Measurements from ENCODE around the gene POC1A. TPM values are rescaled to one million over a fixed set of nuclear protein-coding genes. Genes with fewer than 3 reads are reported as not detected.

POC1A gene
- total and polyA plus RNA-seq, 2 of the 8 experiments (the other 6 are each of a cell fraction or from before 2014, with no cell fraction given) = 35.7 to 39.2 TPM

DNA sequence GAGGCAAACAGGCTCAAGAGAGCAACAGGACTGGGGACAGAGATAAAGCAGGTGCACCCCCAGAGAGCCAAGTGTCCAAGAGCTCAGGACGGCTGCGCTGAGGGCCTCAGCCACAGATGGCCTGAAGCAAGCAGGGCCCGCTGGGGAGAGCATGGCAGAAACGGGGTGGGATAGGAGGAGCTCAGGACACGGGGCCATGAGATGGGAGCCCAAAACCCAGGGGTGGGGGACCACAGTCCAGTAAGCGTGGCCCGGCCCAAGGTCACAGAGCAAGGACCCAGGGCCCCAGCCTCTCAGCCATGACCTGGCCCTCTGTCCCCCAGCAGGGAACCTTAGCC is 107.4 kb downstream of the POC1A start:
- Histone ChIP-seq H3K4ac (replicated peaks; ENCODE audit: insufficient read length, low read depth, low read length) (no peak overlapping the region), H2BK5ac (ENCODE audit: low read depth, low read length) (no peak overlapping the region; the same call in 1 of the 2 replicates), H3K14ac (ENCODE audit: insufficient read length) (no peak overlapping the region), H4K8ac (ENCODE audit: extremely low read depth, insufficient read depth, low read length) (peak overlapping the region; percentile 57; the same call in 1 of the 2 replicates), H3K23ac (ENCODE audit: insufficient read length) (no peak overlapping the region), H3K4me1 (replicated peaks in 1 of 4; ENCODE audit: control insufficient read depth in 3 of 4, insufficient read depth in 4 of 4, low read length in 3 of 4) (peaks cover 0 to 8% (median 3%) of the 10 kb centered on the region in 4 experiments; a peak in 5 of 7 replicates), H3K79me1 (ENCODE audit: low read depth, low read length) (no peaks in the 10 kb centered on the region), H3K56ac (replicated peaks; ENCODE audit: insufficient read length, low read depth, low read length) (no peak overlapping the region), H3K79me2 (ENCODE audit: control insufficient read depth in 1 of 2, insufficient read depth in 2 of 2, low read length in 2 of 2) (no peaks in the 10 kb centered on the region), H2BK20ac (ENCODE audit: low read length) (peak overlapping the region; percentile 72; the same call in 1 of the 2 replicates), H2AK5ac (ENCODE audit: low read depth, low read length) (no peak overlapping the region), H3K23me2 (ENCODE audit: low read depth, low read length) (no peaks in the 10 kb centered on the region), H3K27me3 (replicated peaks in 1 of 4; ENCODE audit: control insufficient read depth in 3 of 4, extremely low read depth in 1 of 4, insufficient read depth in 3 of 4, low read length in 3 of 4) (no peaks in the 10 kb centered on the region), H2BK120ac (replicated peaks; ENCODE audit: low read depth, low read length) (no peak overlapping the region), H2BK15ac (ENCODE audit: low read length) (no peak overlapping the region), H3K4me3 (ENCODE audit: extremely low read depth in 1 of 4, insufficient read depth in 2 of 4, low read depth in 3 of 4, low read length in 4 of 4) (no peak overlapping the region), H3K9me3 (ENCODE audit: insufficient read depth in 2 of 2, low read depth in 1 of 2, low read length in 1 of 2) (no peaks in the 10 kb centered on the region), H3K9ac (replicated peaks in 1 of 4; ENCODE audit: extremely low read depth in 1 of 4, low read depth in 3 of 4, low read length in 3 of 4) (no peak overlapping the region), H4K20me1 (replicated peaks in 1 of 2; ENCODE audit: control insufficient read depth in 1 of 2, insufficient read depth in 2 of 2, low read length in 2 of 2) (no peaks in the 10 kb centered on the region), H4K5ac (ENCODE audit: insufficient read length, low read depth, low read length) (no peak overlapping the region), H3K27ac (ENCODE audit: low read depth, low read length) (no peak overlapping the region), H3K18ac (ENCODE audit: extremely low read depth, low read length) (no peak overlapping the region), H2BK12ac (ENCODE audit: low read depth, low read length) (no peak overlapping the region), H4K91ac (replicated peaks; ENCODE audit: insufficient read length, low read length) (no peak overlapping the region), H2AFZ (ENCODE audit: low read length) (no peak overlapping the region), H3K36me3 (ENCODE audit: control insufficient read depth in 2 of 4, insufficient read depth in 4 of 4, low read length in 3 of 4) (peaks cover 0 to 11% (median 8%) of the 10 kb centered on the region in 4 experiments; a peak in 4 of 8 replicates), H3K4me2 (ENCODE audit: insufficient read depth in 1 of 2, low read depth in 2 of 2, low read length in 2 of 2) (no peak overlapping the region)
- no peak for FAIRE-seq
- WGBS, 2 experiments (ENCODE audit: extremely low coverage in 1 of 2, insufficient coverage in 1 of 2, insufficient read length in 1 of 2, insufficient replicate concordance in 2 of 2, low coverage in 1 of 2, low lambda C conversion rate in 2 of 2, missing lambda C conversion rate in 1 of 2) = 96% methylated on average over 7 of the region's 7 CpGs; no CpG with 5 or more reads in 1 of the 2 experiments
- DNase-seq (ENCODE audit: low read depth in 1 of 2, low spot score in 2 of 2) = no peak
- POLR2A ChIA-PET (ENCODE audit: partially characterized antibody) = interaction anchor here (0.6 to 4.1 kb wide), 3 partner anchors 10 to 56 kb away, joined by 3 to 24 read pairs (median 4); partner anchors contain the start of gene DUSP7
- TF ChIP-seq RFX5 (IDR thresholded peaks at IDR 0.05; ENCODE audit: borderline replicate concordance, low read depth, low read length) (no peak), NRF1 (IDR thresholded peaks at IDR 0.05; ENCODE audit: low read depth, low read length) (no peak), EP300 (IDR thresholded peaks at IDR 0.05; ENCODE audit: borderline replicate concordance in 1 of 2, low read depth in 2 of 2, low read length in 2 of 2) (no peak), EGR1 (IDR thresholded peaks at IDR 0.05; ENCODE audit: borderline replicate concordance, low read depth, low read length) (no peak), YY1 (IDR thresholded peaks at IDR 0.05; ENCODE audit: low read depth, low read length) (no peak), BCL11A (IDR thresholded peaks at IDR 0.05; ENCODE audit: low read depth in 2 of 2, low read length in 2 of 2) (no peak), HDAC2 (IDR thresholded peaks at IDR 0.05; ENCODE audit: borderline replicate concordance in 1 of 2, low read depth in 2 of 2, low read length in 2 of 2) (no peak), TAF7 (optimal IDR thresholded peaks at IDR 0.05; ENCODE audit: borderline replicate concordance, low read depth, low read length) (no peak), CBX8 (IDR thresholded peaks at IDR 0.05; ENCODE audit: borderline replicate concordance, low read depth, low read length) (no peak), PHF8 (conservative IDR thresholded peaks at IDR 0.05; ENCODE audit: low read depth, low read length) (no peak)
- CTCF ChIA-PET (ENCODE audit: partially characterized antibody) = interaction anchor here (0.7 to 33.0 kb wide), 10 partner anchors 10 to 184 kb away, joined by 3 to 984 read pairs (median 6); partner anchors contain the start of gene DUSP7

All from H1 (cell line).